Measurements from ENCODE around the gene MGAT4B.

- TF ChIP-seq, protein P1, sequence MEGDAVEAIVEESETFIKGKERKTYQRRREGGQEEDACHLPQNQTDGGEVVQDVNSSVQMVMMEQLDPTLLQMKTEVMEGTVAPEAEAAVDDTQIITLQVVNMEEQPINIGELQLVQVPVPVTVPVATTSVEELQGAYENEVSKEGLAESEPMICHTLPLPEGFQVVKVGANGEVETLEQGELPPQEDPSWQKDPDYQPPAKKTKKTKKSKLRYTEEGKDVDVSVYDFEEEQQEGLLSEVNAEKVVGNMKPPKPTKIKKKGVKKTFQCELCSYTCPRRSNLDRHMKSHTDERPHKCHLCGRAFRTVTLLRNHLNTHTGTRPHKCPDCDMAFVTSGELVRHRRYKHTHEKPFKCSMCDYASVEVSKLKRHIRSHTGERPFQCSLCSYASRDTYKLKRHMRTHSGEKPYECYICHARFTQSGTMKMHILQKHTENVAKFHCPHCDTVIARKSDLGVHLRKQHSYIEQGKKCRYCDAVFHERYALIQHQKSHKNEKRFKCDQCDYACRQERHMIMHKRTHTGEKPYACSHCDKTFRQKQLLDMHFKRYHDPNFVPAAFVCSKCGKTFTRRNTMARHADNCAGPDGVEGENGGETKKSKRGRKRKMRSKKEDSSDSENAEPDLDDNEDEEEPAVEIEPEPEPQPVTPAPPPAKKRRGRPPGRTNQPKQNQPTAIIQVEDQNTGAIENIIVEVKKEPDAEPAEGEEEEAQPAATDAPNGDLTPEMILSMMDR (IDR thresholded peaks at IDR 0.05) = no peak
- TF ChIP-seq EP300 (IDR thresholded peaks at IDR 0.05) (no peak), POLR2A (IDR thresholded peaks at IDR 0.05) (no peak)
These were observed 37.4 kb downstream of the MGAT4B start for GRCh38 chr5:179769271-179769670.

Measured in tibial nerve (tissue), 4 donors.